GM18519 (cell line): ENCODE results near the gene ALDOB.

Experiments
- ATAC-seq: cut with Tn5 transposase; IDR thresholded peaks from one replicate; pipeline ENCODE4 v1.9.1; 2021; ENCODE audit warnings: mild to moderate bottlenecking, moderate library complexity; ENCODE audit not compliant: unreplicated experiment, low FRiP score

ALDOB gene

DNA sequence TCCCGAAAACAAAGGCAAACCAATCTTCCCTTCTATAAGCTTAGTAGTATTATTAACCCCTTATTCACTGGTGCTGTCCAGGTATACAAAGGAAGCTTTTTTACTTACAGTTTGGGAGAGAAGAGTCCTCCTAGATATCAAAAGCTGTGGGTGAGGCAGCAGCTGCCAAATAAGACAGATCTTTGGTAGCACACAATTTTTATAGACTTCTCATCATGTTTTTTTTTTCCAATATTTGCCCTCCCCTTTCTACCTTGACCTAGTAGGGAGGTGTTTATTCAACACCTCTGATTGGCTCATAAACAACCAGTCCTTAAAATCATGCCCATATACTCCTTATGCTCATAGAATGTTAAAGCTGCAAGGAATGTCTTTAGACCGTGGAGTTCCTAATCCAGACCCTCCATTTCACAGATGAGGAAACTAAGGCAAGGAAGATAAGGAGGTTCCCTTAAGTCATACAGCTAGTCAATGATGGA, at the start of gene ALDOB:
TSS of gene ALDOB (minus strand) at position 174 of the 479 bp plus-strand sequence. CDS start 4,887 bp downstream, outside the sequence.
- ATAC-seq: no peak

- no peak for ATAC-seq
Measured at GRCh38 chr9:101484046-101484445, 48.5 kb upstream of the ALDOB start.

DNA sequence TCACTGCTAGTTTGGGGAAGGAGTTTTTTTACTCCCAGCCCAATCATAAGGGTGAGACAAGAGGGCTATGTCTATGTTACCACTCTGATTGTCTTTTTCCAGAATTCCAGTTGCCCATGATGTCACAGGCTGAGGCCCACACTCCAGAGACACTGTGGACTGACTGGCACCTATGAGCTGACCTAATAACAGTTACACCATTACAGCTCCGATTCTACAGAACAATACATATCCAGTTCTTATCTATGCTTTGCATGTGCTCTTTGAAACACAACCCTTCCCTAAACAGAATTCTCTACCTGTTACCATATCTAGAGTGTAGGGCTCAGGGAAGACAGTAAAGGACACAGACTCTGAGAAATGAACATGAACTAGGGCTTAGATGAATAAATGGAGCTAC, 45.7 kb upstream of the ALDOB start:
- no peak for ATAC-seq

- ATAC-seq: no peak
Measured at GRCh38 chr9:101480386-101480785, 44.8 kb upstream of the ALDOB start.

- no peak for ATAC-seq
Measured at GRCh38 chr9:101479338-101480030, 43.9 kb upstream of the ALDOB start.

DNA sequence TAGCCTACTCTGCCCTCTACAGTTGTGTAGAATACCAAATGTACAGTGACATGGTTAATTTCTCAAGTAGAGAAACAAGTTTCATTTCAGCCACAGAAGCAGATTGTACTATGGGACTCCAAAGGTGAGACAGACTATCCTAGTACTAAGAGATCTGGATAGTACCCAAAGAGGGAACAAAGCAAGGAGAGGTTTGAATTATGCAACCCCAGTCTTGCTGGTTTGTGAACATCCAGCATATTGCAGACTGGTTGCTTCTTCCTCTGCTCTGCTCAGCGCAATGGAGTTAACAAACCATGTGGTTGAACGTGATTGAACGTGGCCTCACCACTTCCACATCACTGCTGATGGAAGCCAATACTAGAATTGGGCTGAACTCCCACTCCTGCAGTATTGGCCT, 43.3 kb upstream of the ALDOB start:
- ATAC-seq: no peak

- no peak for ATAC-seq
Measured at GRCh38 chr9:101478444-101478843, 42.9 kb upstream of the ALDOB start.

GRCh38 chr9:101477736-101478135, 42.2 kb upstream of the ALDOB start:
- no peak for ATAC-seq

GRCh38 chr9:101477214-101477613, 41.6 kb upstream of the ALDOB start:
- ATAC-seq: no peak

DNA sequence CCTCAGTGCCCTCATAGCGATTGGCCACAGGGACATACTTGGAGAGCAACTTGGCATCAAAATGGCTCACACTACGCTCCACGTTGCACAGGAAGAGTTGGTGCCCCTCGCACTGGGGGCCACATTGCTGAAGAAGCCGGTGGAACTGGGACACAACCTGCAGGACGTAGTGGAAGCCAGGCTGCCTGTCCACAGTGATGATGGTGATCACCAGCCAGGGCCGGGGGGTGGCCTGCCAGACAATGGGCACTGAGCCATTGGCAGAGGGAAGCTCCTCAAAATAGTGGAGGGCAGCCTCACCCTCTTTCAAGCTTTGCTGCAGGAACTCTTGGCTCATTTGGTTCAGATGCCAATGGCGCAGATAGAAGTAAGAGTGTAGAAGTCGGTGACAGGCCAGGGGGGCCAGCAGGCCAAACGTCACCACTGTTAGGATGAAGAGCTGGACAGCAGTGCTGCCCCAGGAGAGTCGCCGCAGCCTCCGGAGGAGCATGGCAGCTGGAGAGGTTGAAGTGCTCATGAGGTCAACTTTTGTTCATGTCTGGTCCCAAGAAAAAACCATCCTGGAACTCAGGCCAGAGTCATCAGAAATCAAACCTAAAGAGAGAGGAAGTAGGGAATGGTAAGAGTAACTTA, 41.1 kb upstream of the ALDOB start:
- ATAC-seq: no peak

DNA sequence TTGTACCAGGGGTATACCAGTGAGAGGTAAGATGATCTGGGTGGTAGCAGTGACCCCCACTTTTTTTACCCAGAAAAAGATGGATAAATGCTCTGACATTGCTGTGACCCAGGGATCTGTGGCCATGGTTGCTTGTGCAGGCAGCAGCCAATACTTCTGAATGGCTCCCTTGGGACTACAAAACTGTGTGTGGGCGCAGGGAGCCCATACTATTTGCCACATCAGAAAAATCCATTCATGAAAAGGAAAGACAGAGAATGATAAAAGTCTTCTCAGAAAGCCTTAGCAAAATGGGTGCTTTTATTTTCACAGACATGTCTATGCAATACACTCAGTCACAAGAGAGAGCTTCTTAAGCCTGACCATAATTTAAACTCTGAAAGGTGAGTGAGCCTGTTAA, 37.3 kb upstream of the ALDOB start:
- no peak for ATAC-seq

DNA sequence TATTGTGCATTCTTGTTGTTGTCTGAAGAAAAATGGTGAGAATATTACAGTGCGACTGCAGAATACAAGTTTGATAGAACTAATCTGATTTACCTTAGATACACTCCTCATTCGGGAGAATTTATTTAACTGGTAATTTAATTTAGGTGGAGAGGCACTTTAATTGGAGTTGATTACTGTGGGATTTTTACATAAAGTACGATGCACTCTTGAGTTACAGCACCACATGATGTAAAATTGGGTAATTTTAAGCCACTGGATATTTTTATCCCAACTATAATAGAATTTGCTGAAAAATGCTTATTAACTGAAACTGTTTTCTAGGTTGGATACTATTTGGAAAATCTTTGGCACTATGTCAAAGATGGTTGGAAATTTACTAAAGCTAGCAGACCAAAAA, 35.4 kb upstream of the ALDOB start:
- ATAC-seq: no peak

GRCh38 chr9:101470021-101470420, 34.4 kb upstream of the ALDOB start:
- no peak for ATAC-seq

DNA sequence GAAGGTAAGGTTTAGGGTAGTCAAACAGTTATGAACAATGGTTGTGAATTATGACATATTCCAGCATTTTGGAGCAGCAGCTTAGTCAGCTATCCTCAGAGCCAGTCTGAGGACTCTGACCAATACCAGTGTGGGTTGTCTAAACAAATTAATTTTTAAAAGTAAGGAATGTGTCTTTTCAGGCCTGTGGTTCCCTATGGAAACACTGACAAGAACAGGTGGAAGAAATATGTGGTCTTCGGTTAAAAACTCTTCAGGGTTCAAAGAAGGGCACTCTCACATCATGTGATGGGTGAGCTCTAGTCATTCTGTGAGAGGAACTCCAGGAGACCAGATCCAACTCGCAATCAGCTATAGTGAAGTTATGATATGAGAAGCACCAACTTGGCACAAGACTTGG, 33.5 kb upstream of the ALDOB start:
- ATAC-seq: no peak

DNA sequence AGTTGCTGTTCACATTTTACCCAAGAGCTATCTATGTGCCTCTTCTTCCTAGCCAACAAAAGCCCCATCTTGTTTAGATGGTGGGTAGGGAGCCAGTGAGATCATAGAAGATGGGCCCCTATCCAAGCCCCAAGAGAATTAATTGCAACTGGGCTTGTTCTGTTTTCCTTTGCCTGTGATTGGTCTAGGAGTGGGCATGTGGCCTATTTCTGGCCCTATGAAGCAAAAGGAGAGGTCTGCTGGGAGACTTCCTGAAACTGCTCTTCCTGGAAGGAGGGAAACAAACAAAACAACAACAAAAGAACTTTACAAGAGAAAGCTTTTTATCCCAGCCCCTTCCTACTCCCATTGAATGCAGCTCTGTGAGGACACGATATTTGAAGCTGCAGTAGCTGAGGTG, 32.5 kb upstream of the ALDOB start:
- no peak for ATAC-seq

GRCh38 chr9:101467690-101468089, 32.1 kb upstream of the ALDOB start:
- ATAC-seq: no peak

DNA sequence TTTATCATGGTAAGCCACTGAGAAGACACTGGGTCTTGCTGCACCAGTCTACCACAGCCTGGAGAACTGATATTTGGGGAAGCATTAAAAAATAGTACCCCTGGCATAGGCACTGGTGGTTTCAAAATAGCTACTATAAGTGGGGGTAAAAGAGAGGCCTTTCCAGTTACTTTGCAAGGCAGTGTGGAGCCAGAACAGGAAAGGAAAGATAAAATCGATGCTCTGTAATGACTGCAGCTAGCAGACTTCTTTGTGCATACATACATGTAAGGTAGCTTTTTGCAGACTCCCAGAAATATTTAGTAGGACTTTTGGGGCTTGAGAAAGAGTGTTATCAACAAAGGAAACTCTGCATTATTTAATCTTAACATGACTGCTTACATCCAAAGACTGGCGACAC, 31.3 kb upstream of the ALDOB start:
- ATAC-seq: no peak

DNA sequence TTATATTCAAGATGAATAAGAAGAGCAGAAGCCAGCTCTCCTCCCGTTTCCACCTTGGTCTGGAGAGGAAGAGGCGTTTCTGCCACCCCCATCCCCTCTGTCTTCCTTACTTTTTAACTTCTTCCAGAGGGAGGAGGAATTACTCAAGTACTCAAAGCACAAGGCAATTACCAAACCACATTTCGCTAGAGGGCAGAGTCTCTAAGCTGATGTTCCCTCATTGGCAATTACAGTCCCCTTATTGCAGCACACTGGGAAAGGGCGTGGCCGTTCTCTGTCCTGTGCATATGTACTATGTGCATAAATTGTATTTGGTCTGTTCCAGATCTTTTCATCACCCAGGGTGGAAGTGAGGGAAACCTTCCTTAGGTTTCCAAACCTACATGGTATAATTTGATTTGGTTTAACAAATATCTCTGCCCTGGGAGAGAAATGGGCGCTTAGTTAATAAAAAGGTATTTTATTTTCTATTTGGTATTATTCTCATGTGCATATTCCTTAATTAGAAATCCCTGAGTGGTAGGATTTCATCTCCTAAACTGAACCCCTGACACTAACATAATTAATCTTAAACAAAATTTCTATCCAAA, 29.8 kb upstream of the ALDOB start:
- no peak for ATAC-seq

DNA sequence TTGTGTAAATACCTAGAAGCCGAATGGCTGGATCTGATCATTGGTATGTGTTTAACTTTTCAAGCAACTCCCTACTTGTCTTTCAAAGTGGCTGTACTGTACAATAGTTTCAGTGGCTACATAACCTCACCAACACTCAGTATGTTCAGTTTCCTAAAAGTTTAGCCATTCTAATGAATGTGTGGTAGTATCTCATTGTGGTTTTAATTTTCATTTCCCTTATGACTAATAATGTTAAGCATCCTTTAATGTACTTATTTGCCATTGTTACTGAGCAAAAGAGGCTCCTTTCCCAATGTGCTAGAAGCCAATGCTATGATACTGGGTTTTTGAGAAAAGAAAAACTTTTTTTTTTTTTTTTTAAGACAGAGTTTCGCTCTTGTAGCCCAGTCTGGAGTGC, 27.8 kb upstream of the ALDOB start:
- ATAC-seq: no peak

GRCh38 chr9:101462558-101462957, 27.0 kb upstream of the ALDOB start:
- ATAC-seq: no peak

- no peak for ATAC-seq
Measured at GRCh38 chr9:101460965-101461364, 25.4 kb upstream of the ALDOB start.
